Measurements from ENCODE around the gene SLC5A11.

GRCh38 chr16:24954137-24954536, 108.4 kb downstream of the SLC5A11 start:
- TF ChIP-seq POLR2A (IDR thresholded peaks at IDR 0.05; ENCODE audit: extremely low read depth, insufficient read length) (no peak), CTCF (IDR thresholded peaks at IDR 0.05; ENCODE audit: low read depth, low read length) (no peak), MAX (IDR thresholded peaks at IDR 0.05; ENCODE audit: low read depth, low read length) (no peak), MYC (IDR thresholded peaks at IDR 0.05; ENCODE audit: low read depth, low read length) (no peak)

Measured in NB4 (cell line).